RWPE2 (cell line): Measurements from ENCODE around the gene WTAP.
A peak's percentile ranks its signal among the peaks of the same experiment; 100 is the strongest.
"Not testable (repeated sequence)": the region's sequence is repeated elsewhere in the genome, so short reads cannot be mapped to it uniquely, and the experiment has no call there.

Experiments
- ATAC-seq: fragments of 200-7000 bp; cut with Tn5 transposase; 3 replicates; pipeline ENCODE4 v1.9.1; 2021; ENCODE audit warnings: low read depth
- DNase-seq: peaks from one replicate; pipeline ENCODE4 v3.0.0-alpha.2; 2020; ENCODE audit warnings: low spot score
- H3K27ac ChIP-seq: fragments of 450-650 bp; 2 replicates; pipeline ENCODE4 v1.5.1; 2017; ENCODE audit warnings: mild to moderate bottlenecking; ENCODE audit not compliant: poor library complexity, severe bottlenecking
- H3K27me3 ChIP-seq: fragments of 250-450 bp; sonication (Bioruptor Pico); 2 replicates; pipeline ENCODE4 v1.5.1; 2021; ENCODE audit warnings: mild to moderate bottlenecking, moderate library complexity; ENCODE audit not compliant: insufficient read depth, poor library complexity, severe bottlenecking
- H3K36me3 ChIP-seq: fragments of 250-450 bp; sonication (Bioruptor Pico); 2 replicates; pipeline ENCODE4 v1.5.1; 2020; ENCODE audit warnings: low read depth, mild to moderate bottlenecking, moderate library complexity
- H3K4me1 ChIP-seq: fragments of 250-450 bp; sonication (Bioruptor Pico); 2 replicates; pipeline ENCODE4 v1.5.1; 2021; ENCODE audit warnings: mild to moderate bottlenecking, moderate library complexity; ENCODE audit not compliant: insufficient read depth, poor library complexity, severe bottlenecking
- H3K4me3 ChIP-seq: fragments of 250-450 bp; sonication (Bioruptor Pico); 2 replicates; pipeline ENCODE4 v1.5.1; 2021; ENCODE audit warnings: mild to moderate bottlenecking, moderate library complexity; ENCODE audit not compliant: severe bottlenecking
- H3K9me3 ChIP-seq: fragments of 250-450 bp; sonication (Bioruptor Pico); 2 replicates; pipeline ENCODE4 v1.5.1; 2021; ENCODE audit warnings: mild to moderate bottlenecking, moderate library complexity; ENCODE audit not compliant: severe bottlenecking
- TF ChIP-seq, protein P1 (sequence below): fragments of 450-650 bp; IDR thresholded peaks from one replicate; pipeline ENCODE4 v1.5.1; 2017; ENCODE audit warnings: mild to moderate bottlenecking, moderate library complexity; ENCODE audit not compliant: poor library complexity, severe bottlenecking

The WTAP gene

DNA sequence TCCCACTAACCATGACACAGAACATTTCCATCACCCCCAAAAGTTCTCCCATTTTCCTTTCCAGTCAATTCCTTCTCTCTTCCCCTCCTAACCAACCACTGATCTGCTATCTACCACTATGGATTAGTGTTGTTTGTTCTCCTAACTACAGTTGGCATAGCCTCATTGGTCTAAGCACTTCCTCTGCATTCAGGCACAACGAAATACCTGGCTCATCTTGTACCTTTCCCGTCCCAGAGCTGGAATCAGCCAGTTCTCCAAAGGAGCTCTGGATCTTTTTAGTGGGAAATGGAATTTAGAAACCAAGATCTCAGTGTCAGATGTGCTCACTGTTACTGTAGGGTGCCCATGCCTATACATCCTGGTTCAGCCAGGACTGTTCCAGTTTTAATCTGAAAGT, 4.0 kb upstream of the WTAP start:
- peaks cover 19% of the 10 kb centered on the region for H3K36me3 ChIP-seq
- peaks cover 6% of the 10 kb centered on the region for H3K4me1 ChIP-seq
- TF ChIP-seq, protein P1, sequence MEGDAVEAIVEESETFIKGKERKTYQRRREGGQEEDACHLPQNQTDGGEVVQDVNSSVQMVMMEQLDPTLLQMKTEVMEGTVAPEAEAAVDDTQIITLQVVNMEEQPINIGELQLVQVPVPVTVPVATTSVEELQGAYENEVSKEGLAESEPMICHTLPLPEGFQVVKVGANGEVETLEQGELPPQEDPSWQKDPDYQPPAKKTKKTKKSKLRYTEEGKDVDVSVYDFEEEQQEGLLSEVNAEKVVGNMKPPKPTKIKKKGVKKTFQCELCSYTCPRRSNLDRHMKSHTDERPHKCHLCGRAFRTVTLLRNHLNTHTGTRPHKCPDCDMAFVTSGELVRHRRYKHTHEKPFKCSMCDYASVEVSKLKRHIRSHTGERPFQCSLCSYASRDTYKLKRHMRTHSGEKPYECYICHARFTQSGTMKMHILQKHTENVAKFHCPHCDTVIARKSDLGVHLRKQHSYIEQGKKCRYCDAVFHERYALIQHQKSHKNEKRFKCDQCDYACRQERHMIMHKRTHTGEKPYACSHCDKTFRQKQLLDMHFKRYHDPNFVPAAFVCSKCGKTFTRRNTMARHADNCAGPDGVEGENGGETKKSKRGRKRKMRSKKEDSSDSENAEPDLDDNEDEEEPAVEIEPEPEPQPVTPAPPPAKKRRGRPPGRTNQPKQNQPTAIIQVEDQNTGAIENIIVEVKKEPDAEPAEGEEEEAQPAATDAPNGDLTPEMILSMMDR = no peak
- no peaks in the 10 kb centered on the region for H3K27me3 ChIP-seq
- H3K4me3 ChIP-seq = no peak overlapping the region
- no peak for ATAC-seq
- no peaks in the 10 kb centered on the region for H3K9me3 ChIP-seq
- DNase-seq = no peak
- no peak overlapping the region for H3K27ac ChIP-seq

DNA sequence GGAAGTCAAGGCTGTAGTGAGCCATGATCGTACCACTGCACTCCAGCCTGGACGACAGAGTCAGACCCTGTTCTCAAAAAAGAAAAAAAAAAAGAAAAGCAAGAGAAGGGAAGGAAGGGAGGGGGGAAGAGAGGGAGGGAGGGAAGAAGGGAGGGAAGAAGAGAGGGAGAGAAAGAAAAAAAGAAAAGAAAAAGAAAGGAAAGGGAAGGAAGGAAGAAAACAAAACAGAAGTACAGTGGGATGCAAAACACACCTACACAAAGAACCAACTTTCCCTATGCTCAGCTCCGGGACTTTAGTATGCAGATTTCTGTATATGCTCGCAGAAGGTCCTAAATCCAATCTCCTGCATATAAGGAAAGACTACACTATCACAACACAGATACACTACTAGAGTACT, 2.5 kb upstream of the WTAP start:
- ATAC-seq = no peak
- Histone ChIP-seq H3K27ac (no peak overlapping the region), H3K36me3 (peaks cover 34% of the 10 kb centered on the region), H3K4me1 (peaks cover 15% of the 10 kb centered on the region), H3K4me3 (no peak overlapping the region), H3K27me3 (no peaks in the 10 kb centered on the region), H3K9me3 (no peaks in the 10 kb centered on the region)
- no peak for DNase-seq
- TF ChIP-seq, protein P1 = no peak

DNA sequence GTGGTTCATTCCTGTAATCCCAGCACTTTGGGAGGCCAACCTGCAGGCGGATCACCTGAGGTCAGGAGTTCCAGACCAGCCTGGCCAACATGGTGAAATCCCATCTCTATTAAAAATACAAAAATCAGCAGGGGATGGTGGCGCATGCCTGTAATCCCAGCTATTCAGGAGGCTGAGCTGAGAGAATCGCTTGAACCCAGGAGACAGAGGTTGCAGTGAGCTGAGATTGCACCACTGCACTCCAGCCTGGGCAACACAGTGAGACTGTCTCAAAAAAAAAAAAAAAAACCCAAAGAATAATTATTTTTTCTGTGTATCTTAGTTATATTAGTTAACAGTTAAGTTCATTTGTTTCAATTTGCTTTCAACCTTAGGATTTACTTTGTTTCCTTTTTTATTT, 2.1 kb upstream of the WTAP start:
- H3K36me3 ChIP-seq = peaks cover 38% of the 10 kb centered on the region
- H3K4me1 ChIP-seq = peaks cover 15% of the 10 kb centered on the region
- H3K4me3 ChIP-seq, H3K27me3 ChIP-seq, ATAC-seq, H3K27ac ChIP-seq, DNase-seq, H3K9me3 ChIP-seq: not testable (repeated sequence)

DNA sequence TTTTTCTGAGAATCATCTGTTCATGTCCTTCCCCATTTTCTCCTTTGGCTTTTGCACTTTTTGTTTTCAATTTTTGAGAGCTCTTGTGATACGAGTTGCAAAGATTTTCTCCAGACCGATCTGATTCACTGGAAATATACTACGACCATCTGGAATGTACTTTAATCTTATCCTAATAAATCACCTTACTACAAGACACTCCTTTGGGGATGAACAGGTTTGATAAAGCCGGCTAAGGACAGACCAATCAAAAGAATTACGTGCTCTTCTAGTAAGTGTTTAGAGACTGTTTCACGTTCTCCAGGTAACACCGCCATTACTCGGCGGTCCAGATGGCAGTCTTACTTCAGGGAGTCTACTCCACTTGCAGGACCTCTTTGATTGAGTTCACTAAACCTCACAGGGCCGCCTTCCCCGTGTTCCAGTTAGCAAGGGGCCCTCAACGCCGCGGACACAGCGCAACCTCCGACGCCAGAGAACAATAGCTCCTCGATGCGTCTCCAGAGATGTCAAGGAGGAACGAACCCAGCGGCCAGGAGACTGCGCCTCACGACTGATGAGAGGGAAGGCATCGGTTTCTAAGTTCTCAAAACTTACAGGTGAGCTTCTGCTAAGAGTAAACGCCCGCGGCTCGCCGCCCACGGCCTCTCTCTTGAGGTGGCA, 920 bp upstream of the WTAP start:
- Histone ChIP-seq H3K27me3 (no peaks in the 10 kb centered on the region), H3K4me1 (peaks cover 15% of the 10 kb centered on the region), H3K9me3 (no peaks in the 10 kb centered on the region), H3K4me3 (peak overlapping the region; percentile 97), H3K36me3 (peaks cover 45% of the 10 kb centered on the region), H3K27ac (peak overlapping the region; percentile 79)
- TF ChIP-seq, protein P1 = no peak
- ATAC-seq (peak; percentile 32), DNase-seq (no peak)

DNA sequence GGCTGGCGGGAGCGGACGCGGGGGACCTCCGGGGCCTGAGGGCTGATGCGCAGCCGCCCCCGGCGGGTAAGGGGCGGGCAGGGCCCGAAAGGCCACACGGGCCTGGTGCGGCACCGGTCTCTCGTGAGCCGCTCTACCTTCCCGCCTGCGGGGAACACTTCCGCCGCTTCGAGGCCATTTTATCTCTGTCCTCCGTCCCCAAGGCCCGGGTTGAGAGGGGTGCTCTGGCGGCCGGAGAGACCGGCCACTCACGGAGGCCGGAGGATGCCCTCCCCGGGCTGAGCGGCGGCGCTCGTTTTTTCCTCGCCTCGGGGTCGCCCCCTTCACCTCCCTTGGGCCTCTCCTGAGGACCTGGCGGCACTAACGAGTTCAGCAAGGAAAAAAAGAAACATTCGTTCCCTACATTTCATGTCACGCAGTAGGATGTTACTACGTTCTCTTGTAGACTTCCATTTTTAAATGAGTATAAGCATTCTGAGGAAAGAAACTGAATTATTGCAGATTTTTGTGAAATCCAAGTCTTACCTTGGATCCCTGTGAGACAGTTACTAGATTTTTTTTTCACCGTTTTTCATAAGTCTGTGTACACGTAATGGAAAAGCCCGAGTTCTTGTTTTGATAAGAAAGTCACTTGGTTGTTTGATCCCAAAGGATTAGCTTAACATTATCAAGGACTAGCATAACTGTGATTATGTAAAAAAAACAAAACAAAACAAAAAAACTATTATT, 575 bp downstream of the WTAP start:
- Histone ChIP-seq H3K4me1 (peaks cover 15% of the 10 kb centered on the region), H3K27me3 (no peaks in the 10 kb centered on the region), H3K4me3 (peak overlapping the region; percentile 97), H3K9me3 (no peaks in the 10 kb centered on the region), H3K36me3 (peaks cover 57% of the 10 kb centered on the region), H3K27ac (peak overlapping the region; percentile 79)
- ATAC-seq (peak; percentile 10), DNase-seq (no peak)
- TF ChIP-seq, protein P1 = no peak
